GM12801 (cell line): ENCODE results near the gene GPRC6A.

Source experiments
- TF ChIP-seq, protein P1 (sequence below): IDR thresholded peaks from one replicate; pipeline ENCODE4 v1.5.1; 2011; ENCODE audit warnings: control low read depth; ENCODE audit not compliant: insufficient read length; ENCODE audit errors: extremely low read depth

Gene GPRC6A

GRCh38 chr6:116801971-116802370, 26.9 kb downstream of the GPRC6A start:
- TF ChIP-seq, protein P1, sequence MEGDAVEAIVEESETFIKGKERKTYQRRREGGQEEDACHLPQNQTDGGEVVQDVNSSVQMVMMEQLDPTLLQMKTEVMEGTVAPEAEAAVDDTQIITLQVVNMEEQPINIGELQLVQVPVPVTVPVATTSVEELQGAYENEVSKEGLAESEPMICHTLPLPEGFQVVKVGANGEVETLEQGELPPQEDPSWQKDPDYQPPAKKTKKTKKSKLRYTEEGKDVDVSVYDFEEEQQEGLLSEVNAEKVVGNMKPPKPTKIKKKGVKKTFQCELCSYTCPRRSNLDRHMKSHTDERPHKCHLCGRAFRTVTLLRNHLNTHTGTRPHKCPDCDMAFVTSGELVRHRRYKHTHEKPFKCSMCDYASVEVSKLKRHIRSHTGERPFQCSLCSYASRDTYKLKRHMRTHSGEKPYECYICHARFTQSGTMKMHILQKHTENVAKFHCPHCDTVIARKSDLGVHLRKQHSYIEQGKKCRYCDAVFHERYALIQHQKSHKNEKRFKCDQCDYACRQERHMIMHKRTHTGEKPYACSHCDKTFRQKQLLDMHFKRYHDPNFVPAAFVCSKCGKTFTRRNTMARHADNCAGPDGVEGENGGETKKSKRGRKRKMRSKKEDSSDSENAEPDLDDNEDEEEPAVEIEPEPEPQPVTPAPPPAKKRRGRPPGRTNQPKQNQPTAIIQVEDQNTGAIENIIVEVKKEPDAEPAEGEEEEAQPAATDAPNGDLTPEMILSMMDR: no peak

GRCh38 chr6:116799945-116800344, 28.9 kb downstream of the GPRC6A start:
- TF ChIP-seq, protein P1: no peak

DNA sequence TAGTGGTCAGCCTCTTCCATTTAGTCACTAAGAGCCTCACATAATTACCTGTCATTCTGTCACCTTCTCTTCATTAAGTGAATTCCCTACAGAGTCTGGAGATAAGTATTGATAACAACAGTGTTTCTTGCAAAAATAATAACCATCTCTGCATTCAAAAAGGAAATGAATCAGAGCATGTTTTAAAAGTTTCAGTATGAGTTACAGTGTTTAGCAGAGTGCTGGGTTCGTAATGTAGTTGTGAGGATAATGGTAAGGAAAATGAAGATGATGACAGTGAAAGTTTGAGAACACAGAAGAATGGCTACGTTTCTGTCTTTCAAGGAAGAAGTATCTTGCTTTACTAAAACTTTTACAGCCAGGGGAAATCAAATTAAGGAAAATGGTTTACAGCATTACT, 31.3 kb downstream of the GPRC6A start:
- TF ChIP-seq, protein P1: no peak

DNA sequence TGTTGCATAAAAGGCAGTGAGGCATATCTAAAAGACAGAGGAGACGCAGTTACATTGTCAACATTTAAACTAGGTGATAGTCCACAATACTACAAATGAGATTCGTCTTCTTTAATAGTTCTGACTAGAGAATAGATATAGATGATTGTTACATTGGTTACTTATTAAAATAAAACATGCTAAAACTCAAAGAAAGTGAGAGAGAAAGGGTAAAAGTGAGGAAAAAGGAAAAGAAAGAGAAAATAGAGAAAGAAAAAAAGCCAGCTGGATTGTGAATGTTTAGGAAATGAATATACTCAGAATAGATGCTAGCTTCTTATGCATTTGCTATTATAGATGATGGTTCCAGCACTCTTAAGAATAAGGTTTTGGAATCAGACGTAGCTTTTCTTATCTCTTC, 35.7 kb downstream of the GPRC6A start:
- TF ChIP-seq, protein P1: no peak

- TF ChIP-seq, protein P1: no peak
Observed at GRCh38 chr6:116783852-116784251, 45.0 kb downstream of the GPRC6A start.

- TF ChIP-seq, protein P1: no peak
Observed at GRCh38 chr6:116779573-116780164, 49.2 kb downstream of the GPRC6A start.

GRCh38 chr6:116773886-116774285, 55.0 kb downstream of the GPRC6A start:
- TF ChIP-seq, protein P1: no peak

DNA sequence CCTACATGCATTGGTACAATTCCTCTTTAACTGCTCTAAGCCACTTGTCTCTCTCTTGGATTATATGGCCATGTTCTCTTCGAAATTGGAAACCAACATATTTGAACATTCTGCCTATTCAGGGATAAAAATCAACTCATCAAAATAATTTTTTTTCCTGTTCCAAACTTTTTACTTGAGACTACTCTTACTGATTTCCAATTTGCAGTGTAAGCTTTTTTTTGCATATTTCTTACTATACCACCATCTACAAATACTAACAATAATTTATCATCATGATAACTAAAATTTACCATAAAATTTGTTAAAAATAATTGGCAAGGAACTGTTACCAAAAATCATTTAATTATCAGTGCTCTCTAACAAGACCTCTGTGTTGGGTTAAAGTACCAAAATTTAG, 56.4 kb downstream of the GPRC6A start:
- TF ChIP-seq, protein P1: no peak
